ENCODE results near the gene CCL11.

GRCh38 chr17:34259146-34259545 lies 26.4 kb upstream of the CCL11 start:
- TF ChIP-seq CTCF (IDR thresholded peaks at IDR 0.05) (no peak), POLR2A (IDR thresholded peaks at IDR 0.05) (no peak), POLR2AphosphoS5 (IDR thresholded peaks at IDR 0.05) (peak in 1 of 3 donors; percentile 24)
